HG03097 (cell line): ENCODE results near the gene ARMC3.
"Not testable (repeated sequence)": the region's sequence is repeated elsewhere in the genome, so short reads cannot be mapped to it uniquely, and the experiment has no call there.

Experiments used
- ATAC-seq: cut with Tn5 transposase; IDR thresholded peaks from one replicate; pipeline ENCODE4 v1.9.1; 2021; ENCODE audit not compliant: unreplicated experiment, low FRiP score

The ARMC3 gene

DNA sequence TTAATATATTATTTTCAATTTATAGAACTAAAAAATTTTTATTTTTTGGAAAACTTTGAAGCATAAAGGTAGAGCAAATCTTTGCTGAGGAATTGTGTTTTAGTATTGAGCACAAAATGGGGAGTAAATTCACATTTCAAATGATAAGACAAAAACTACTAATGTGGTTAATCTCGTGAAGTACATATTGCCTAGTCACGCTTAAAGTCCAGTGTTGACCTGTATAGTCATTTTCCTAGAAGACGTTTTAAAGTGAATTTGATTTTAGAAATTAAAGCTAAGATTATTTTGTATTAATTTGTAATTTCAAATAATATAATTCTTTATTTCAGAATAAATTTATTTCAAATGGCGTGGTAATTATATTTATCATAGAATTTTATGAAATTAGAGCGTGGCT is 110.3 kb downstream of the ARMC3 start:
- ATAC-seq: no peak

DNA sequence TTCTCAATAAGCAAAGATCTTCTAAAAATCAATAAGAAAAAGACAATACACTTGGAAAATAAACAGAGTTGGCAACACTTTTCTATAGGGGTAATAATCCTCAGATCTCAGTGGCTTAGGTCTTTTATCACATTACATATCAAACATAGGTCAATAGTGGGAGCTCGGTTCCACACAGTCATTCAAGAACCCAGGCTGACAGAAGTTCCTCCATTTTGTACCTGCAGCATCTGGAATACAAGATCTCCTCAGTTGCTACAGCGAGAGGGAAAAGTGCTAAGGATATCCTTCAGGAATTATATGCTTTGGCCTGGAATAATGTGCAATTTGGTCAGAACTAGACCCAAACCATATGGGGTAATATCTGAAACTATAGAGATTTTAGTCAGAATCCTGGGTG is 112.1 kb downstream of the ARMC3 start:
- ATAC-seq: no peak

DNA sequence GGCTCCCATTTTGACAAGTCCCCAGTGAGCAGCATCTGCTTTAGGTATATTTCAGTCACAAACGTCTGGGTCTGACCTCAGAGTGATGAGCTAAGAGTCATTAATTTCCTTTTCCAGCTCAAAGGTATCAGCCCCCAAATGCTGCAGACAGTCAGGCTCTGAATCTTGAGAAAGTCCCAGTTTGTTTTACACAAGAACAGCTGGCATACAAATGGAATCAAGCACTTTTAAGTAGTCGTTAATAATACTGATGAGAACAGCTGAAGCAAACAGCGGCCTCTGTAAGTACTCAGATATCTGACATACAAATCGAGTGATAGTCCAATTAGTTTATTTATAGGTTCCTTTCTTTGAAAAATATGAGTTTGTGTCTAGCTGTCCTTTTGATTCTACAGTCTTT is 118.2 kb downstream of the ARMC3 start:
- ATAC-seq: no peak

DNA sequence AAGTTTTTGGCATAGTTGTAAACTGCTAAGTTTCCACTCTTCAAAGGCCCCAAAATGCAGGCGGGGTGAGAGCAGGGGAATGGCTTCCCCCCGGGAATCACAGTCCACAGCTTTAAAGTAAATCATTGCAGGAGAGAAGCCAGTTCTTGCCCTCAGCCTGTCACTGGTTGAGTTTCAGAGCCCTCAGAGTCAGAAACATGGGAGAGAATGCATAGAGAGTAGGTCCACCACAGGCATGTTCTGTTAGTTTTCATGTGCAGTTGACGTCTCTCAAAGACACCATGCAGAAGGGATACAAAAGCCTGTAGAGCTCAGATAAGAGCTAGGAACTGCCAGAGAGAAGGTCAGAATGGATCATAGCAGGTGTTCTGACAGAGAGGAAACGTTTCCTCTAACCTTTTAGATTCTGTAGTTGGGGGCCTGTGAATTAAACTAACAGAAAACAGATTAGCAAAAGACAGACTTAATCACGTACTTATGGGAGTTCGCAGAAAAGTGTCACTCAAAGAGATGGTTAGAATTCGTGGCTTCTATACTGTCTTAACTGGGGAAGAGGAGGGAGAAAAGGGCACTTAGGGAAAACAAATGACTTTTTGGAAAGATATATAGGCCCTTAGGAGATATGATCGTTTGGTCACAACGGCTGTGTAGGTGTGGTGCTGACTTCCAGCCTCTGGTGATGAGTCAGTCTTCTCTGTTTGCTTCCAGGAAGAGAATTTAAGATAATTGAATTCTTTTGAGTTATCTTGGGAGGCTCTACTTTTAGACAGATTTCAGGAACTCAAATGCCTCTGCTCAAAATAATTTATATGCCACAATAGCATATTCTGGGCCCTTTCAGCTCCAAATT is 119.6 kb downstream of the ARMC3 start:
- ATAC-seq: no peak

DNA sequence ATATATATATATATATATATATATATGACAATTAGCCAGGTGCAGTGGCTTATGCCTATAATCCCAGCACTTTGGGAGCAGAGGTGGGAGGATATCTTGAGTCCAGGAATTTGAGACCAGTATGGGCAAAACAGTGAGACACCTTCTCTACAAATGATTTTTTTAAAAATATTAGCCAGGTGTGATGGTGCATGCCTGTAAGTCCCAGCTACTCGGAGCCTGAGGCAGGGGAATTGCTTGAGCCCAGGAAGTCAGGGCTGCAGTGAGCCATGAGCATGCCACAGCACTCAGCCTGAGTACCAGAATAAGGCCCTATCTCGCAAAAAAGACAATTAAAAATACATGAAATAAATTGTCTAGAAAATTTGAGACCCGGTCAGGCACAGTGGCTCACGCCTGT is 120.3 kb downstream of the ARMC3 start:
- ATAC-seq: no peak

DNA sequence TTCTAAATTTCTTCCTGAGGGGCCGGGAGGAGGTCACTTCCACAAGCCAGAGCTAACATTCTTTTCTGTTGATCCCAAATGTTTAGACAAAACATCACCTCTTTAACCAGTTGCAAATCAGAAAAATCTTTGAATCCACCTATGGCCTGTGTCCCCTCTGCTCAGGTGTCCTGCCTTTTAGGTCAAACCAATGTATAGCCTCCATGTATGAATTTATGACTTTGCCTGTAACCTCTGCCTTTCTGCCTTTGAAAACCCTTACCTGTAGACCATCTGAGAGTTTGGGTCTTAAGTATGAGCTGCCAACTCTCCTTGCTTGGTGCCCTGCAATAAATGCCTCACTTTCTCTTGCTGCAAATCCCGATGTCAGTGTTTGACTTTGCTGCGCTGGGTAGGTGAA is 123.4 kb downstream of the ARMC3 start:
- ATAC-seq: no peak

DNA sequence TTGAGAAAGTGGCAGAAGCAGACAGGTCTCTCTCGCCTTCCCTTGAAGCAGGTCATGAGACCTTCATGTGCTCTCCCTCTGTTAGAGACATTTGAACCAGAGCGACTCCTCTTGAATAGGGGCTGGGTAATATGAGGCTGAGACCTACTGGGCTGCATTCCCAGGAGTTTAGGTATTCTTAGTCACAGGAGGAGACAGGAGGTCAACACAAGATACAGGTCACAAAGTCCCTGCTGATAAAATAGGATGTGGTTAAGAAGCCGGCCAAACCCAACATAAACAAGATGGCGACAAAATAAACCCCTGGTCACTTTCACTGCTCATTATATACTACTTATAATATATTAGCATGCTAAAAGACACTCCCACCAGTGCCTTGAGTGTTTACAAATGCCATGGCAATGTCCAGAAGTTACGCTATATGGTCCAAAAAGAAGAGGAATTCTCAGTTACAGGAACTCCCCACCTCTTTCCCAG is 124.0 kb downstream of the ARMC3 start:
- no peak for ATAC-seq

DNA sequence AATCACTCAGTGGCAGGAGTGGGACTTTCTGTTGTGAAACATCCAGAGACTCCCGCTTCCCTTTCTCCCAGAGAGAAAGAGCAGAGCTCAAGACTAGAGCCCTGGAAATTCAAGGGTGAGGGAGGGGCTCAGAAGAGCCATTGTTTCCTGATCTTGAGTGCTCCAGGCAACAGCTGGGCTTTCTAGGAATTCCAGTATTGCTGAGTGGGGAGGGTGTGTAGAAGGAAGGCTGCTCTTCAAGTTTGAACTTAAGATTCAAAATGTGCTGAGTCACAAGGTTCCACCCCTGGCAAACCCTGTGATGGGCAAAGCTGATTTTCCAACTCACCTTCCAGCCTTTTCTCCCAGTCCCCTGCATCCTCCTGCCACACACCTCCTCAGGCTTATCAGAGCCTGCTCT is 125.2 kb downstream of the ARMC3 start:
- no peak for ATAC-seq

DNA sequence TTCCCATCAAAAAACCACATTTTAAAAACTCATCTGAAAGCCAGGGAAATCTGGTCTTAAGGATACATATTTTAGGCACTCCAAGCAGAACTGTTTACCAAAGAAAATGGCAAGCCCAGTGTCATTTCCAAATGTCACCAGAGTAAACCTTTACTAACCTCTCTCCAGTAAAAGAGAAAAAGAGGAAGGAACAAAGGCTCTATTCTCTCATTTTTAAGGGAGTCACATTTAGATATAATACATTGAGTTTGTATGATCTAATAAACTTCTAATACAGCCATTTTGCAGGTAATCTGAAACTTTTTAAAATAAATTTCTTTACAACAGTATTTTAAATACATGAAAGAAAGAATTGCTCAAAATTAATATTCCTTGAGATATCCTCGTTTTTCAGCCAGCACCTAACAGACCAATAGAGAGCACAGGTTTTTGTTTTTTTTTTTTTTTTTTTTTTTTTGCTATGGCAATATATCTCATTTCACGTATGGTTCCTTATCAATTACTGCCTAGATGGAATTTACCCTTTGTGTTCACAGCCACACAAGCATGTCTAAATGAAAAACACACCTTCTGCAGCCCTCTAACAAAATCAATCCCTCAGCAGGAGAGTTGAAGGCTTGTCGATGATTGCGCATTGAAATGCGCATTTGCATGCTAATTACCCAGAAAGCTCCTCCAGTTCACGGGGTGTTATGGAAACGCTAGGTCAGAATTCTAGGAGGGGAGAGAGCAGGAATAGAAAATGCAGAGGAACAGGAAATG is 127.8 kb downstream of the ARMC3 start:
- no peak for ATAC-seq

DNA sequence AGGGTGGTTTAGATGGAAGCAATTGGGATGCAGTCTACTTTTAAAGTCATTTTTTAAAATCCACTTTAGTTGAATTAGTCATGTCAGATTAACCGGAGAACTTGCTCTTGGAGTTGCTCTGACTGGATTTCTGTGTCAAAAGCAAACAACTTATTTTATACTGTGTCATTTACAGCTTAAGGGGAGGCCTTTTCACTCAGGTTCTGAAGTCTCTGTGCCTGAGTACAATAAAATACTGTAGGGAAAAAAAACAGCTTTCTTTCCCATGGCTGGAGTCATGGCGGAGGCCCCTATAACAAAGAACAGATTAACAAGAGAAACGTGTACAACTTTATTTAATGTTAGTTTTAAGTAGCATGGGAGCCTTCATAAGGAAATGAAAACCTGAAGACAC is 128.3 kb downstream of the ARMC3 start:
- no peak for ATAC-seq

DNA sequence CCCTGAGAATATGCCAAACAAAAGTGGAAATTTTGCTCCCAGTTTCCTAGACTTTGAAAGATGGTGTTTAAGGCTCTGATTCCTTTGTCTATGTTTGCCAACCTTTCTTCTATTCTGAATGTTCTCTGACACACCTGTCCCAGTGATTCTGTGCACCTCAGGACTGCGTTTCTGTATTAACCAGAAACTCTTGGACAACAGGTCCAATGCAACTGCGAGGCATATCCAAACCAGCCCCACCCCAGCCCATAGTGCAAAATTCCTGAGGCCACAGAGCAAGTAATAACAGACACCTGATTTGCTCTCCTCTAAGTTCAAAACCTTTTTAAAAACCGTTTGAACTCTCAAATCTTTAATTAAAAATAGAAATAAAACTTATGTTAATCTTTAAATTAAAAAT is 130.5 kb downstream of the ARMC3 start:
- no peak for ATAC-seq

DNA sequence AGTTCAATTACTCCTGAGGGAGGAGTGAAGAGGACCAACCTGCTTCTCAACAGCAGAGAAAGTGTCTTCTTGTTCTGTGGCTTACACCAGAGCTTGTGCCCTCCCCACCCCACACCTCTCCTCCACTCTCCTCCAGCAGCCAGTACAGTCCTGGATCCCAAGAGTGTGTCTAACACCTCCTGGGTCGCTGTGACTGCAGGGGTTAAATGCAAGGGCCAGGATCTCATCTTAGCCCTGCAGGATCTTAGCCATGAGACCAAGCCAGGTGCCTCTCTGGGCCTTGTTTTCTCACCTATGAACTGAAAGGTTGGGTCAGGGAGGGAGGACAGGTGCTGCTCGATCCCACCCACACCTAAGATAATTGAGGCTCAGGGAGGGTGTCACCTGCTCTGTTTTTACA is 133.1 kb downstream of the ARMC3 start:
- ATAC-seq: no peak

DNA sequence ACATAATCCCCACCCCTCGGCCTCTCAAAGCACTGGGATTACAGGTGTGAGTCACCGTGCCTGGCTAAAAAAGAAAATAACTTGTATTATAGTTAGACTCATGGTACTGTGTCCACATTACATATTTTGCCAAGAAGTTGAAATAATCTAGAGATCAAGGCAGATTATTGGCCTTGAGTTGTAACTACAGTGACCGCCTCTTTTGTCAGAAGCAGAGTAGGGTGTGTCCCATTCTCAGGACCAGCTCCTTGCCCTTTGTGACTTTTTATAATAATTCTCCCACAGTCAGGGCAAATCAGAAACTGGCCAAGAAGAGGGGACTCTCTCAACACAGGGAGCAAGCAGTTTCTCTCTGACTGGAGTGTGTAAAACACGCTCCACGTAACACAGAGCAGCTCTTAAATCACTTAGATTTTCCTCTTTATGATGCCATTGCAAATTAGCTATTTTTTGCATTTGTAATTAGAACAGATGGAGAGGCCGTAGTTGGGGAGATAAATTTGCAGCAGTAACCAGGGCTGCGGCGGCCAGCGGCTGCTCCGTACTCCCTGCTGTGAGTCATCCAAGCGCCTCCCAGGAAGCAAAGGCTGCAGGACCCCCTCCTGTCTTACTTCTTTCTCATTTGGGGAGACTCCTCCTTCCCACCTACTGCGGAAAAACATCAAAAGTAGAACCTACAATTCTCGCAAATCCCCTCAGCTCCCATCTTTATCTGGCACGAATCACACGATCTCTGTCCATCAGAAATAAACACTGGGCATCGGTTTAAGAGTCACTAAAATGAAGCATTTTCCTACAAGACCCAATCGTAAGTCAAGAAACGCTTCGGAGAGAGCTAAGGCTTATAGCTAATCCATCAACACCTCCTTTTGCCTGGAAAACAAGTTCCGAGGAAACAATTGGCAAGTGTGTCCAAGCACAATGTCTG is 135.5 kb downstream of the ARMC3 start:
- ATAC-seq: no peak

DNA sequence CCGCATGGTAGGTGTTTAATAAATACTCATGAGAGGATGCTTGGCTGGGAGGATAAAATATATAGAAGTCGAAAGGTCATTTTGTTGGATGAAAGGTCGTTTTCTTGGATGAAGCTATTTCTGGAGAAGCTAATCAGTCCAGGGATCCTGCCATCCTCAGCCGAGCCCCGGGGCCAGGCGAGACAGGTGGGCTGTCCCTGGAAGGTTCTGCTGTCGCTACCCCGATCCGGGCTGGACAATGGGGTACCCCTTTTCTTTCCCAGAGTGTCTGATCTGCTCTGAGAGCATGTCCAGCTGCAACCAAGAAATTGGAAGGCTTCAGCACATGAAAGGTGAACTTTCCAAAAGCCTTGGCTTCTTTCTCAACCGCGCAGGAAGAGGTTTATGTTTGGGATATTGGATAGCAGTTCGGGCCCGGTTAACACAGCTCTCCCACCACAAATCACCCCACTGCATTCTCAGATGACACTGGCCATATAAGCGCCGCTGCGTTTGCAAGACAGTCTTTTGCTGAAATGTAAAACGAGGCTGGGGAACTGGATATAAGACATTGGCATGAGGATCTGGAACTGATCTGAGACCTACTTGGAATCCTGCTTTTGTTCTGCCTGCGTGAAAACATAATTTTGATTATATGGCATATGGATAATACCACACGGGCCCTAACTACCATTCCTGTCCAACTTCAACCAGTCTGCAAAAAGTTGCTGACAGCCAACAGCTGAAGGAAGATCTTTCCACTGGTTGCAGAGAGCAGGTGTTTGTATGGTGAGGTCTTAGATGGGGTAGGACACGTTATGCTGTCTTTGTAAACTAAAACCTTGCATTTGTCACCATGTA is 136.3 kb downstream of the ARMC3 start:
- ATAC-seq: no peak

DNA sequence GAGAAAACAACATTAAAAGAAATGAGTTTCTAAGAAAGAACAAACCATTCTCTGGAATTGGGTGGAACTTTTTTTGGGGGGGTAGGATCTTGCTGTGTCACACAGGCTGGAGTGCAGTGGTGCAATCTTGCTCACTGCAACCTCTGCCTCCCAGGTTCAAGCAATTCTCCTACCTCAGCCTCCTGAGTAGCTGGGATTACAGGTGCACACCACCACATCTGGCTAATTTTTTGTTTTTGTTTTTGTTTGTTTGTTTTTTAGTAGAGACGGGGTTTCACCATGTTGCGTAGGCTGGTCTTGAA is 136.9 kb downstream of the ARMC3 start:
- not testable (repeated sequence) for ATAC-seq

DNA sequence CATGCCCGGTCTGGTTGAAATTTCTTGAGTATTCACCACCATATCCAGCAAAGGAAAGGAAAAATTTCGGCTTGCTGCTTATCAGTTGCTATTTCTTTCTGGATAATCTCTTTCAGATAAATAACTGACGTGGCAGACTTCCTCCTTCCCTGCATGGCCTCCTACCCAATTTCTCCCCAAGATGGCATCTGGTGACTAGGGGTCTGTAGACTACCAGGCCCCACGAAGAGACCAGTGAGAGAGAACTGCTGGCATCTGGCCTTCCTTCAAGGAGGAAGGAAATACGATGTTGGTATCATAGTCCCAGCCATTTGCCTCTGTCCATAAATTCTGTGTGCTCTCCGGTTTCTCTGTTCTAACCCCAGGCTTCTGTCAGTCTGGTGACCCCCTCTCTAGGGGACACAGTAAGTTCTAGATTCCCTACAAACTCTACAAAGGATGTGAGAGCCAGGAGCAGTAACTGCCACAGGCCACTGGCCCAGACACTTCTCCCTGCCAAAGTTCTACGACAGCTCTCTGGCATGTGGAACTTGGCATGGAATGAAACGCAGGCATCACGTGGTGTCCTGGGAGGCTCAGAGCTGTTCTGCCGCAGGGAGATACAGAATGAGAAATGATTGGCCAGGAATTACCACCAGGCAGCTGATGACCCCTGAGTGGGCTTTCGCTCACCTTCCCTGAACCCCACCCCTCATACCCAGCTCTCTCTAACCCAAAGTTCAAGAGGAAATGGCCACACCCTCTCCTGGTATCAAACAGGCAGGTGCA is 137.5 kb downstream of the ARMC3 start:
- ATAC-seq: no peak

DNA sequence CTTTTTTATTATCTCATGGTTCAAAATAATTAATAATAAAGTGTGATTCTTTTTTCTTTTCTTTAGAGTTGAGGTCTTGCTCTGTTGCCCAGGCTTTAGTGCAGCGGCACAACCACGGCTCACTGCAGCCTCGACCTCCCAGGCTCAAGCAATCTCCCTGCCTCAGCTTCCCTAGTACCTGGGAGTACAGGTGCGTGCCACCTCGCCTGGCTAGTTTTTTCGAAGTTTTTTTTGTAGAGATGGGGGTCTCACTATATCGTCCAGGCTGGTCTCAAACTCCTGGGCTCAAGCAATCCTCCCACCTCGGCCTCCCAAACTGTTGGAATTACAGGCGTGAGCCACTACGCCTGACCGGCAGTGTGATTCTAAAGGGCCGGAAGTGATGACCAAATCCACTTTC is 139.5 kb downstream of the ARMC3 start:
- ATAC-seq: no peak

DNA sequence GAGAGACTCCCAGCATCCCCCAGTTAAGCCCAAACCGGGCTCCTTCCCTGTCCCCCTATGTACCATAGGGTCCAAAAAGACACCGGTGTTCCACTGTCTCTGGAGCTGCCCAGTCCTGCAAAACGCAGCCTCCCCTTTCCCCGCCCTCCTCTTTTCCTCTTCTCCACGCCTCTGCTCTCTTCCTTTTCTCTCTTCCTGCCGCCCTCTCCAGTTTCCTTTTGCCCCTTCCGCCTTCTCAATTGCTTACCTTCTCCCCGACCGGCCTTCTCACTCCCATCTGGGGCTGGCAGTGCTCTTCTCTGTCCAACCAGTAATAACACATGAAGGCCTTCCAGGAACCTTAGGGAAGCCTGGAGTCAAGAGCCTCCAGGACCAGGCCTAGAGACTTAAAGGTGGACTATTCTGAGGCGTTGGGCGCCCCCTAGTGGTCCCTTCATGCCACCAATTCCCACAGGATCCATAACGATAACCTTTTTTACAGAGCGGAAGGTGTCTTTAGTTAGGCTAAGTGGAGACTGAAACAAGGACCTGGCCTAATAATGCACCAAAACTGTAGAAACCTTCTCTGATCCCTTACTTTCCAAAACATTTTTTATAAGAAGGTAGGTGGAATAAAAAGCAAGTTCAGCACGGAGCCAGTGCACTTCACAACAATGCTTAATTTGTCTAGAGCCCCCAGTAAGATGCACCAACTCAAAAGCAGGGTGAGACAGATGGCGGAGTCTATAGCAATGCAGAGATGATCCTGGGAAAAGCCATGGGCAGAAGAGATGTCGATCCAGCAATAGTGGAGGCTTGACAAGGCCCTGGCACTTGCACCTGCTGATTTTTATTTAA is 140.3 kb downstream of the ARMC3 start:
- ATAC-seq: no peak
